ENCODE measurements around the gene OMG.
"Not testable (repeated sequence)": the region's sequence is repeated elsewhere in the genome, so short reads cannot be mapped to it uniquely, and the experiment has no call there.

Gene OMG

GRCh38 chr17:31297090-31297489 is at the start of gene OMG:
TSS of gene OMG (minus strand) at chr17:31297239. CDS start at chr17:31296331, 908 bp downstream.
- no peak for DNase-seq (ENCODE audit: low read depth)
- TF ChIP-seq CTCF (conservative IDR thresholded peaks at IDR 0.05; ENCODE audit: low read depth, low read length) = no peak
- H3K4me3 ChIP-seq (ENCODE audit: low read length) = no peak within 1 kb of the TSS

- not testable (repeated sequence) for DNase-seq (ENCODE audit: low read depth); H3K4me3 ChIP-seq (ENCODE audit: low read length)
Measured at GRCh38 chr17:31345191-31345747, 48.2 kb upstream of the OMG start.

- TF ChIP-seq CTCF (conservative IDR thresholded peaks at IDR 0.05; ENCODE audit: low read depth, low read length) = no peak
- H3K4me3 ChIP-seq (ENCODE audit: low read length) = no peak overlapping the region
- DNase-seq (ENCODE audit: low read depth) = no peak
Measured at GRCh38 chr17:31339906-31340661, 43.0 kb upstream of the OMG start.

- TF ChIP-seq CTCF (conservative IDR thresholded peaks at IDR 0.05; ENCODE audit: low read depth, low read length) = no peak
- DNase-seq (ENCODE audit: low read depth) = no peak
- no peak overlapping the region for H3K4me3 ChIP-seq (ENCODE audit: low read length)
Measured at GRCh38 chr17:31329221-31329620, 32.2 kb upstream of the OMG start.

- TF ChIP-seq CTCF (conservative IDR thresholded peaks at IDR 0.05; ENCODE audit: low read depth, low read length) = no peak
- no peak overlapping the region for H3K4me3 ChIP-seq (ENCODE audit: low read length)
- peak; percentile 36 for DNase-seq (ENCODE audit: low read depth)
Measured at GRCh38 chr17:31328160-31328535, 31.1 kb upstream of the OMG start.

- DNase-seq (ENCODE audit: low read depth) = peak; percentile 86
- no peak for TF ChIP-seq CTCF (conservative IDR thresholded peaks at IDR 0.05; ENCODE audit: low read depth, low read length)
- no peak overlapping the region for H3K4me3 ChIP-seq (ENCODE audit: low read length)
Measured at GRCh38 chr17:31327534-31328159, 30.6 kb upstream of the OMG start.

- DNase-seq (ENCODE audit: low read depth) = no peak
- TF ChIP-seq CTCF (conservative IDR thresholded peaks at IDR 0.05; ENCODE audit: low read depth, low read length) = no peak
- H3K4me3 ChIP-seq (ENCODE audit: low read length) = no peak overlapping the region
Measured at GRCh38 chr17:31323551-31323950, 26.5 kb upstream of the OMG start.
